K562 (cell line): ENCODE measurements around the gene RGL2. TPM values are rescaled to one million over a fixed set of nuclear protein-coding genes. Genes with fewer than 3 reads are reported as not detected.
A peak's percentile ranks its signal among the peaks of the same experiment; 100 is the strongest.

ENCODE experiments used
- ADNP ChIP-seq: fragments of 200-800 bp; sonication (Bioruptor generic); IDR thresholded peaks from 2 replicates; pipeline ENCODE4 v1.6.1; 2016; ENCODE audit warnings: missing genetic modification characterization, missing compliant biosample characterization
- DPF2 ChIP-seq: fragments of 450-650 bp; IDR thresholded peaks from 2 replicates; pipeline ENCODE4 v1.6.1; 2016
- HCFC1 ChIP-seq: IDR thresholded peaks from 2 replicates; pipeline ENCODE4 v1.6.1; 2012; ENCODE audit warnings: low read depth, low read length, improper control_type of control experiment
- ILK ChIP-seq: fragments of 450-650 bp; IDR thresholded peaks from 2 replicates; pipeline ENCODE4 v1.6.1; 2016; ENCODE audit warnings: missing genetic modification characterization, low read depth, mild to moderate bottlenecking, missing compliant biosample characterization, moderate library complexity, borderline replicate concordance
- POU5F1 ChIP-seq: fragments of 150-350 bp; IDR thresholded peaks from 2 replicates; pipeline ENCODE4 v1.6.1; 2014; ENCODE audit warnings: borderline replicate concordance, low read length, low read depth, mild to moderate bottlenecking; ENCODE audit not compliant: partially characterized antibody
- RBM39 ChIP-seq: fragments of 200-400 bp; formaldehyde crosslinking; optimal IDR thresholded peaks from 2 replicates; pipeline ENCODE3; 2018; ENCODE audit warnings: low read depth, low read length
- TSC22D4 ChIP-seq: fragments of 450-650 bp; IDR thresholded peaks from 2 replicates; pipeline ENCODE4 v1.6.1; 2016; ENCODE audit warnings: missing genetic modification characterization, missing biosample characterization, control low read depth
- ZC3H11A ChIP-seq: IDR thresholded peaks from 2 replicates; pipeline ENCODE4 v1.6.1; 2012; ENCODE audit warnings: low read depth, low read length, improper control_type of control experiment
- ZNF717 ChIP-seq: fragments of 250-450 bp; sonication (Bioruptor Pico); IDR thresholded peaks from 2 replicates; pipeline ENCODE4 v1.5.0; 2021
- polyA plus RNA-seq, 8 experiments: library from polyadenylated mRNA; depleted of rRNA in 4 of 8; stranded (reverse) in 5 of 8; unstranded in 3 of 8; fragments of >200 nt; fragmentation: Nextera tagmentation in 2 of 8; fragmentation: Illumina TruSeq in 1 of 8; extraction: Ambion mirVana in 2 of 8; extraction: Trizol in 1 of 8; gene quantifications; 2 replicates each; pipeline versions ENCODE4 v1.2.1 to v1.2.3, GENCODE V29; 2011 to 2014; ENCODE audit warnings: inconsistent platforms in 1 of 8, missing spikeins in 1 of 8
- total RNA-seq, 7 experiments: library from RNA; depleted of rRNA in 6 of 7; stranded (reverse); fragments of >200 nt in 6 of 7; fragmentation: Illumina TruSeq in 2 of 7; extraction: Trizol in 2 of 7; gene quantifications; 2 replicates each; pipeline versions ENCODE4 v1.2.1 to v1.2.3, GENCODE V29; 2011 to 2021; ENCODE audit warnings: low replicate concordance in 1 of 7
- TF ChIP-seq, protein P1 (sequence below): fragments of 250-450 bp; sonication (Bioruptor Pico); IDR thresholded peaks from 2 replicates; pipeline ENCODE4 v1.5.0; 2021
- TF ChIP-seq, protein P2 (sequence below): sonication (generic); formaldehyde crosslinking; IDR thresholded peaks from 2 replicates; pipeline ENCODE4 v1.8.0; 2023; ENCODE audit warnings: mild to moderate bottlenecking, missing genetic modification reagents
- TF ChIP-seq, protein P3 (sequence below), 2 experiments: fragments of 200-800 bp in 1 of 2; sonication (Bioruptor generic) in 1 of 2; sonication (generic) in 1 of 2; formaldehyde crosslinking in 1 of 2; IDR thresholded peaks in 1 of 2; conservative IDR thresholded peaks in 1 of 2; 2 replicates each; pipeline versions ENCODE4 v1.5.0 to v1.6.1; 2016 to 2020; ENCODE audit warnings: missing compliant biosample characterization in 1 of 2, missing genetic modification characterization in 1 of 2, missing genetic modification reagents in 1 of 2
- TF ChIP-seq, protein P4 (sequence below): fragments of 250-450 bp; sonication (Bioruptor Pico); IDR thresholded peaks from 2 replicates; pipeline ENCODE4 v1.4.0; 2020; ENCODE audit warnings: mild to moderate bottlenecking, moderate library complexity
- TF ChIP-seq, protein P5 (sequence below), 2 experiments: IDR thresholded peaks; 2 replicates each; pipeline ENCODE4 v1.6.1; 2011; ENCODE audit warnings: borderline replicate concordance in 1 of 2, control low read depth in 1 of 2, low read depth in 1 of 2, low read length in 1 of 2, mild to moderate bottlenecking in 1 of 2, mixed read lengths in 1 of 2, moderate library complexity in 1 of 2; ENCODE audit not compliant: insufficient read depth in 1 of 2, insufficient read length in 1 of 2, poor library complexity in 1 of 2, severe bottlenecking in 1 of 2; ENCODE audit errors: extremely low read depth in 1 of 2

RGL2 gene
- total and polyA plus RNA-seq, 9 of the 15 experiments (the other 6 are each of a cell fraction or from before 2014, with no cell fraction given), result 1.8 to 57.1 (median 19.5) TPM

DNA sequence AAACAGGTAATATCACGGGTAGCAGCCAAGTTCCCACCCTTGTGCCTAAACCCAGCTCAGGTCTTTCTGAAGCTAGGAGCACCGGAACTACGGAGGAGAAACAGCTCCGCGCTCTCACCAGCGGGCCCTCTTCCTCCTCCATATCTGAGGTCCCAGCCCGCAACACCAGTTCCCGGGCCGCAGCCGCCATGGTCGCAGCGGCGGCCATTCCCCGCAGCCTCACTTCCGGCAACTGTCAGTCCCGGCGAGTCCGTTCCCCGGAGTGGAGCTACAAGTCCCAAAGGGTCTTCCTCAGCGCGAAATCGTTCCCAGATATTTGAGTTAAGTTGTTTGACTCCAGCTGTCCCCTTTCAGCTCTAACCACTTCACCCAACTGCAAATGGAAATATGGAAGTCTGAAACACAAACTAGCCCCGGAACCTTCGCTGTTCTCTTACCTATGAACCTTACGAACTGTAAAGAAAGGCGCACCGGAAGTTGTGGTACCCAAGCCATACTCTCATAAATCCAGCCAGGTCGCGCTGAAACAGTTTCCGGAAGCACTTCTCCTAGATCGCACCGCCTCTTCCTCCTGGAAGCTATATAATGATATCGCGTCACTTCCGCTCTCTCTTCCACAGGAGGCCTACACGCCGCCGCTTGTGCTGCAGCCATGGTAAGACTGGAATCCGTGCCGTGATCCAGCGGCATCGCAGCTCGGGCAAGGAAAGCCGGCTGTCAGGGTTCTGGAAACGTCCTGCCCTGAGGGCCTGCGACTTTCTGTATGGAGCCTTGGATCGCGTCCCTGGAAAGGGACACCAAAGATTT is 27.1 kb downstream of the RGL2 start, which contains the start of the genes RPS18 and VPS52 (continued):
- TF ChIP-seq, protein P1, sequence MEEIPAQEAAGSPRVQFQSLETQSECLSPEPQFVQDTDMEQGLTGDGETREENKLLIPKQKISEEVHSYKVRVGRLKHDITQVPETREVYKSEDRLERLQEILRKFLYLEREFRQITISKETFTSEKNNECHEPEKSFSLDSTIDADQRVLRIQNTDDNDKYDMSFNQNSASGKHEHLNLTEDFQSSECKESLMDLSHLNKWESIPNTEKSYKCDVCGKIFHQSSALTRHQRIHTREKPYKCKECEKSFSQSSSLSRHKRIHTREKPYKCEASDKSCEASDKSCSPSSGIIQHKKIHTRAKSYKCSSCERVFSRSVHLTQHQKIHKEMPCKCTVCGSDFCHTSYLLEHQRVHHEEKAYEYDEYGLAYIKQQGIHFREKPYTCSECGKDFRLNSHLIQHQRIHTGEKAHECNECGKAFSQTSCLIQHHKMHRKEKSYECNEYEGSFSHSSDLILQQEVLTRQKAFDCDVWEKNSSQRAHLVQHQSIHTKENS (CRISPR knock-in tag), result 0 out of 2 replicates have a peak, but pooled peaks have one; percentile 27
- TF ChIP-seq DPF2 (0 out of 2 replicates have a peak, but pooled peaks have one; percentile 52), POU5F1 (peak; percentile 5), ZC3H11A (no peak), TSC22D4 (no peak), ZNF717 (CRISPR knock-in tag) (peak; percentile 86), RBM39 (peak; percentile 96), ILK (tag) (no peak), ADNP (tag) (no peak), HCFC1 (peak; percentile 77)
- TF ChIP-seq, protein P2, sequence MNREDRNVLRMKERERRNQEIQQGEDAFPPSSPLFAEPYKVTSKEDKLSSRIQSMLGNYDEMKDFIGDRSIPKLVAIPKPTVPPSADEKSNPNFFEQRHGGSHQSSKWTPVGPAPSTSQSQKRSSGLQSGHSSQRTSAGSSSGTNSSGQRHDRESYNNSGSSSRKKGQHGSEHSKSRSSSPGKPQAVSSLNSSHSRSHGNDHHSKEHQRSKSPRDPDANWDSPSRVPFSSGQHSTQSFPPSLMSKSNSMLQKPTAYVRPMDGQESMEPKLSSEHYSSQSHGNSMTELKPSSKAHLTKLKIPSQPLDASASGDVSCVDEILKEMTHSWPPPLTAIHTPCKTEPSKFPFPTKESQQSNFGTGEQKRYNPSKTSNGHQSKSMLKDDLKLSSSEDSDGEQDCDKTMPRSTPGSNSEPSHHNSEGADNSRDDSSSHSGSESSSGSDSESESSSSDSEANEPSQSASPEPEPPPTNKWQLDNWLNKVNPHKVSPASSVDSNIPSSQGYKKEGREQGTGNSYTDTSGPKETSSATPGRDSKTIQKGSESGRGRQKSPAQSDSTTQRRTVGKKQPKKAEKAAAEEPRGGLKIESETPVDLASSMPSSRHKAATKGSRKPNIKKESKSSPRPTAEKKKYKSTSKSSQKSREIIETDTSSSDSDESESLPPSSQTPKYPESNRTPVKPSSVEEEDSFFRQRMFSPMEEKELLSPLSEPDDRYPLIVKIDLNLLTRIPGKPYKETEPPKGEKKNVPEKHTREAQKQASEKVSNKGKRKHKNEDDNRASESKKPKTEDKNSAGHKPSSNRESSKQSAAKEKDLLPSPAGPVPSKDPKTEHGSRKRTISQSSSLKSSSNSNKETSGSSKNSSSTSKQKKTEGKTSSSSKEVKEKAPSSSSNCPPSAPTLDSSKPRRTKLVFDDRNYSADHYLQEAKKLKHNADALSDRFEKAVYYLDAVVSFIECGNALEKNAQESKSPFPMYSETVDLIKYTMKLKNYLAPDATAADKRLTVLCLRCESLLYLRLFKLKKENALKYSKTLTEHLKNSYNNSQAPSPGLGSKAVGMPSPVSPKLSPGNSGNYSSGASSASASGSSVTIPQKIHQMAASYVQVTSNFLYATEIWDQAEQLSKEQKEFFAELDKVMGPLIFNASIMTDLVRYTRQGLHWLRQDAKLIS (CRISPR knock-in tag), result peak; percentile 95
- TF ChIP-seq, protein P3, sequence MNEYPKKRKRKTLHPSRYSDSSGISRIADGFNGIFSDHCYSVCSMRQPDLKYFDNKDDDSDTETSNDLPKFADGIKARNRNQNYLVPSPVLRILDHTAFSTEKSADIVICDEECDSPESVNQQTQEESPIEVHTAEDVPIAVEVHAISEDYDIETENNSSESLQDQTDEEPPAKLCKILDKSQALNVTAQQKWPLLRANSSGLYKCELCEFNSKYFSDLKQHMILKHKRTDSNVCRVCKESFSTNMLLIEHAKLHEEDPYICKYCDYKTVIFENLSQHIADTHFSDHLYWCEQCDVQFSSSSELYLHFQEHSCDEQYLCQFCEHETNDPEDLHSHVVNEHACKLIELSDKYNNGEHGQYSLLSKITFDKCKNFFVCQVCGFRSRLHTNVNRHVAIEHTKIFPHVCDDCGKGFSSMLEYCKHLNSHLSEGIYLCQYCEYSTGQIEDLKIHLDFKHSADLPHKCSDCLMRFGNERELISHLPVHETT (CRISPR knock-in tag; conservative IDR thresholded peaks at IDR 0.05 in 1 of 2, IDR thresholded peaks at IDR 0.05 in 1 of 2), result peak in 1 of 2 experiments; percentile 96; a peak in 2 of 4 replicates
- TF ChIP-seq, protein P4, sequence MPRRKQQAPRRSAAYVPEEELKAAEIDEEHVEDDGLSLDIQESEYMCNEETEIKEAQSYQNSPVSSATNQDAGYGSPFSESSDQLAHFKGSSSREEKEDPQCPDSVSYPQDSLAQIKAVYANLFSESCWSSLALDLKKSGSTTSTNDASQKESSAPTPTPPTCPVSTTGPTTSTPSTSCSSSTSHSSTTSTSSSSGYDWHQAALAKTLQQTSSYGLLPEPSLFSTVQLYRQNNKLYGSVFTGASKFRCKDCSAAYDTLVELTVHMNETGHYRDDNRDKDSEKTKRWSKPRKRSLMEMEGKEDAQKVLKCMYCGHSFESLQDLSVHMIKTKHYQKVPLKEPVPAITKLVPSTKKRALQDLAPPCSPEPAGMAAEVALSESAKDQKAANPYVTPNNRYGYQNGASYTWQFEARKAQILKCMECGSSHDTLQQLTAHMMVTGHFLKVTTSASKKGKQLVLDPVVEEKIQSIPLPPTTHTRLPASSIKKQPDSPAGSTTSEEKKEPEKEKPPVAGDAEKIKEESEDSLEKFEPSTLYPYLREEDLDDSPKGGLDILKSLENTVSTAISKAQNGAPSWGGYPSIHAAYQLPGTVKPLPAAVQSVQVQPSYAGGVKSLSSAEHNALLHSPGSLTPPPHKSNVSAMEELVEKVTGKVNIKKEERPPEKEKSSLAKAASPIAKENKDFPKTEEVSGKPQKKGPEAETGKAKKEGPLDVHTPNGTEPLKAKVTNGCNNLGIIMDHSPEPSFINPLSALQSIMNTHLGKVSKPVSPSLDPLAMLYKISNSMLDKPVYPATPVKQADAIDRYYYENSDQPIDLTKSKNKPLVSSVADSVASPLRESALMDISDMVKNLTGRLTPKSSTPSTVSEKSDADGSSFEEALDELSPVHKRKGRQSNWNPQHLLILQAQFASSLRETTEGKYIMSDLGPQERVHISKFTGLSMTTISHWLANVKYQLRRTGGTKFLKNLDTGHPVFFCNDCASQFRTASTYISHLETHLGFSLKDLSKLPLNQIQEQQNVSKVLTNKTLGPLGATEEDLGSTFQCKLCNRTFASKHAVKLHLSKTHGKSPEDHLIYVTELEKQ, result 0 out of 2 replicates have a peak, but pooled peaks have one; percentile 57
- TF ChIP-seq, protein P5, sequence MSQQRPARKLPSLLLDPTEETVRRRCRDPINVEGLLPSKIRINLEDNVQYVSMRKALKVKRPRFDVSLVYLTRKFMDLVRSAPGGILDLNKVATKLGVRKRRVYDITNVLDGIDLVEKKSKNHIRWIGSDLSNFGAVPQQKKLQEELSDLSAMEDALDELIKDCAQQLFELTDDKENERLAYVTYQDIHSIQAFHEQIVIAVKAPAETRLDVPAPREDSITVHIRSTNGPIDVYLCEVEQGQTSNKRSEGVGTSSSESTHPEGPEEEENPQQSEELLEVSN (IDR thresholded peaks at IDR 0.05; ENCODE audit: borderline replicate concordance in 1 of 2, extremely low read depth in 1 of 2, insufficient read depth in 1 of 2, insufficient read length in 1 of 2, low read depth in 1 of 2, low read length in 1 of 2, poor library complexity in 1 of 2, severe bottlenecking in 1 of 2), result peak in 1 of 2 experiments; percentile 23
